Activated CD8-positive, alpha-beta memory T cell treated with anti-CD3 and anti-CD28 coated beads, Interleukin-2, amount 50 U/mL, for 1 hour (primary cell): ENCODE data around the gene ZMYND8.
"Not testable (repeated sequence)": the region's sequence is repeated elsewhere in the genome, so short reads cannot be mapped to it uniquely, and the experiment has no call there.

Experiments used
- DNase-seq: peaks from one replicate; pipeline ENCODE4 v3.0.0-alpha.2; 2020; ENCODE audit errors: extremely low read depth

ZMYND8 gene

GRCh38 chr20:47225458-47225857 lies 131.0 kb downstream of the ZMYND8 start:
- DNase-seq = no peak

- no peak for DNase-seq
Measured at GRCh38 chr20:47224857-47225256, 131.6 kb downstream of the ZMYND8 start.

GRCh38 chr20:47224300-47224791 lies 132.2 kb downstream of the ZMYND8 start:
- DNase-seq = no peak

GRCh38 chr20:47223896-47224295 lies 132.6 kb downstream of the ZMYND8 start:
- DNase-seq = no peak

GRCh38 chr20:47222468-47223119 lies 133.9 kb downstream of the ZMYND8 start:
- no peak for DNase-seq

GRCh38 chr20:47221036-47221625 lies 135.4 kb downstream of the ZMYND8 start:
- no peak for DNase-seq

GRCh38 chr20:47220161-47220582 lies 136.3 kb downstream of the ZMYND8 start:
- DNase-seq = no peak

- DNase-seq = no peak
Measured at GRCh38 chr20:47217482-47218446, 138.7 kb downstream of the ZMYND8 start.

- no peak for DNase-seq
Measured at GRCh38 chr20:47216819-47217410, 139.6 kb downstream of the ZMYND8 start.

GRCh38 chr20:47215653-47216397 lies 140.7 kb downstream of the ZMYND8 start:
- no peak for DNase-seq

- DNase-seq = no peak
Measured at GRCh38 chr20:47213966-47214365, 142.5 kb downstream of the ZMYND8 start.

- DNase-seq = no peak
Measured at GRCh38 chr20:47212606-47213207, 143.8 kb downstream of the ZMYND8 start.

- DNase-seq = no peak
Measured at GRCh38 chr20:47211036-47211435, 145.5 kb downstream of the ZMYND8 start.

GRCh38 chr20:47210470-47210869 lies 146.0 kb downstream of the ZMYND8 start:
- no peak for DNase-seq

GRCh38 chr20:47209982-47210381 lies 146.5 kb downstream of the ZMYND8 start:
- no peak for DNase-seq

GRCh38 chr20:47208534-47209174 lies 147.8 kb downstream of the ZMYND8 start:
- no peak for DNase-seq

GRCh38 chr20:47206962-47207641 lies 149.4 kb downstream of the ZMYND8 start:
- DNase-seq = no peak

GRCh38 chr20:47206552-47206951 lies 149.9 kb downstream of the ZMYND8 start:
- not testable (repeated sequence) for DNase-seq

- DNase-seq = no peak
Measured at GRCh38 chr20:47205577-47206123, 150.8 kb downstream of the ZMYND8 start.

GRCh38 chr20:47204850-47205122 lies 151.7 kb downstream of the ZMYND8 start:
- not testable (repeated sequence) for DNase-seq
